Measurements from ENCODE around the gene ANO2.

Gene ANO2

DNA sequence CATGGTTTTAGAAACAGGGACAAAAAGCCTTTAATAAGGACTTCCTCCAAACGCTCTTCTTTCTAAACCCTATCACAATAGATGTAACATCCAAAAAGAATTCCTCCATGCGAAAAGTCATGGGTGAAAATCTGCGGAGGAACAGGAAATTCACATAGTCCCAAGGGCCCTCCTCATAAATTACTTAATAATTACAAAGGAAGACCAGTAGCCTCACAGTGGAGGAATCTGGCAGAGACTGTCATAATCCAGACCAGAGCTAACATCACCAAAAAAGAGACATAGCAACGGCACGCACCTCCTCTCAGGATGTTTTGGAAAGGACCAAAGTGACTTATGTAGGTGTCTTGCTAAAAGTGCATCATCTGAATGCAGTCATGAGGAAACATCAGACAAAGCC lies 165.7 kb downstream of the ANO2 start:
- H3K4me3 ChIP-seq (ENCODE audit: low read depth, low read length) = no peak overlapping the region
- no peak for DNase-seq (ENCODE audit: low read depth)
- TF ChIP-seq MYC (IDR thresholded peaks at IDR 0.05; ENCODE audit: low read depth, low read length) = no peak
- TF ChIP-seq, protein P1, sequence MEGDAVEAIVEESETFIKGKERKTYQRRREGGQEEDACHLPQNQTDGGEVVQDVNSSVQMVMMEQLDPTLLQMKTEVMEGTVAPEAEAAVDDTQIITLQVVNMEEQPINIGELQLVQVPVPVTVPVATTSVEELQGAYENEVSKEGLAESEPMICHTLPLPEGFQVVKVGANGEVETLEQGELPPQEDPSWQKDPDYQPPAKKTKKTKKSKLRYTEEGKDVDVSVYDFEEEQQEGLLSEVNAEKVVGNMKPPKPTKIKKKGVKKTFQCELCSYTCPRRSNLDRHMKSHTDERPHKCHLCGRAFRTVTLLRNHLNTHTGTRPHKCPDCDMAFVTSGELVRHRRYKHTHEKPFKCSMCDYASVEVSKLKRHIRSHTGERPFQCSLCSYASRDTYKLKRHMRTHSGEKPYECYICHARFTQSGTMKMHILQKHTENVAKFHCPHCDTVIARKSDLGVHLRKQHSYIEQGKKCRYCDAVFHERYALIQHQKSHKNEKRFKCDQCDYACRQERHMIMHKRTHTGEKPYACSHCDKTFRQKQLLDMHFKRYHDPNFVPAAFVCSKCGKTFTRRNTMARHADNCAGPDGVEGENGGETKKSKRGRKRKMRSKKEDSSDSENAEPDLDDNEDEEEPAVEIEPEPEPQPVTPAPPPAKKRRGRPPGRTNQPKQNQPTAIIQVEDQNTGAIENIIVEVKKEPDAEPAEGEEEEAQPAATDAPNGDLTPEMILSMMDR (IDR thresholded peaks at IDR 0.05; ENCODE audit: low read depth, low read length) = no peak
- no peak for TF ChIP-seq POLR2A (IDR thresholded peaks at IDR 0.05; ENCODE audit: extremely low read depth, insufficient read length)
- TF ChIP-seq, protein P2, sequence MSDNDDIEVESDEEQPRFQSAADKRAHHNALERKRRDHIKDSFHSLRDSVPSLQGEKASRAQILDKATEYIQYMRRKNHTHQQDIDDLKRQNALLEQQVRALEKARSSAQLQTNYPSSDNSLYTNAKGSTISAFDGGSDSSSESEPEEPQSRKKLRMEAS (IDR thresholded peaks at IDR 0.05; ENCODE audit: low read depth, low read length) = no peak

DNA sequence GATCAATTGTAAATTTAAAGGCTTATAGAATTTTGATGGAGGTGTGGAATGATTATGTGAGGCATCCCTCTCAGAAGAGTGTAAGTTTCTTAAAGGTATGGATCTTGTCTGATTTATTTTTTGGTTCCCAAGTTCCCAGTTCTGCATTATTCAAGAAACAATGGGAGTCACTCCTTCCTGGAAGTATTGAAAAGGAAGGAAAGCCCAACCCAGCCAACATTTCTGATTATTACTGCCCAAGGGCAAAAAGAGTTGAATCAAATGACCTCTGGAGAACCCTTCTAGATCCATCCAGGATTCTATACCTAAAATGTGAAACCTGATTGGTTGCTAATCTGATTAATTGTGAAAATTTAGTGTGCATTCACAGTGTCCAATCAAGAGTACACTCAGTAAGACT lies 166.2 kb downstream of the ANO2 start:
- TF ChIP-seq, protein P2 (IDR thresholded peaks at IDR 0.05; ENCODE audit: low read depth, low read length) = no peak
- TF ChIP-seq MYC (IDR thresholded peaks at IDR 0.05; ENCODE audit: low read depth, low read length) (no peak), POLR2A (IDR thresholded peaks at IDR 0.05; ENCODE audit: extremely low read depth, insufficient read length) (no peak)
- TF ChIP-seq, protein P1 (IDR thresholded peaks at IDR 0.05; ENCODE audit: low read depth, low read length) = no peak
- H3K4me3 ChIP-seq (ENCODE audit: low read depth, low read length) = no peak overlapping the region
- no peak for DNase-seq (ENCODE audit: low read depth)

DNA sequence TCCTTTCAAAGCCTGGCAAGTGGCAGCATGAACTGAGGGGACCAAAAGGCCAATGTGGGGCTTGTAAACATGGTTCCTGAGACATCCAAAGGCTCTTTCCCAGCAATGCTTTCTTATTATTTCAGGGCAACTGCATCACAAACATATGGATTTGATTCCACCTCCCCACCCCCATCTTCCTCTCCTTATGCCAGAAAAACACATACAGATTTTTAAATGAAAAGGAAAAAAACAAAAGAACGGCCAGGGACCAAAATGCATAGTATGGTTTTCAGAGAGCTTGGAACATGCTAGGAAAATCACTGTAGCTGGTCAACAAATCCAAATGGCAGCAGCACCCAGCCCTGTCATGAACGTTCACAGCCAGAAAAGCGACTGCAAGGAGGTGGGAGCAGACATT lies 167.6 kb downstream of the ANO2 start:
- DNase-seq (ENCODE audit: low read depth) = no peak
- TF ChIP-seq, protein P1 (IDR thresholded peaks at IDR 0.05; ENCODE audit: low read depth, low read length) = no peak
- TF ChIP-seq, protein P2 (IDR thresholded peaks at IDR 0.05; ENCODE audit: low read depth, low read length) = no peak
- TF ChIP-seq POLR2A (IDR thresholded peaks at IDR 0.05; ENCODE audit: extremely low read depth, insufficient read length) = no peak
- no peak overlapping the region for H3K4me3 ChIP-seq (ENCODE audit: low read depth, low read length)

DNA sequence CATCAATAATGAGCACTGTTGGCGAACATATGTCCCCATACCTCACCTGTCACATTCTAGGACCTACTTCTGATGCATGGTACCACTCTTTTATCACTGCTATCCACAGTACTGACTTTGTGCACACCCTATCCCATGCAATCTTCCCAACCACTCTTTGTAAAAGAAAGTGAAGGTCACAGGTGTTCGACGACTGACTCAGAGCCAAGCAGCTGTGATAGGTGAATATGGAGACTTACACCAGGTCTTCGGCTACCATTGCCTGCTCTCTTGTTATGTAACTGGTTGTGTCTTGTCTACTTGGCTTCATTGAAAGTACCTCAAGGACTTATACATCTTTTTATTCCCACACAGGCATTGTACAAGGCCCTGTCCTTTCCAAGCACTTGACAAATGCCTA lies 169.0 kb downstream of the ANO2 start:
- no peak overlapping the region for H3K4me3 ChIP-seq (ENCODE audit: low read depth, low read length)
- DNase-seq (ENCODE audit: low read depth) = no peak
- no peak for TF ChIP-seq POLR2A (IDR thresholded peaks at IDR 0.05; ENCODE audit: extremely low read depth, insufficient read length)
- TF ChIP-seq, protein P2 (IDR thresholded peaks at IDR 0.05; ENCODE audit: low read depth, low read length) = no peak
- no peak for TF ChIP-seq MYC (IDR thresholded peaks at IDR 0.05; ENCODE audit: low read depth, low read length)
- TF ChIP-seq, protein P1 (IDR thresholded peaks at IDR 0.05; ENCODE audit: low read depth, low read length) = no peak

DNA sequence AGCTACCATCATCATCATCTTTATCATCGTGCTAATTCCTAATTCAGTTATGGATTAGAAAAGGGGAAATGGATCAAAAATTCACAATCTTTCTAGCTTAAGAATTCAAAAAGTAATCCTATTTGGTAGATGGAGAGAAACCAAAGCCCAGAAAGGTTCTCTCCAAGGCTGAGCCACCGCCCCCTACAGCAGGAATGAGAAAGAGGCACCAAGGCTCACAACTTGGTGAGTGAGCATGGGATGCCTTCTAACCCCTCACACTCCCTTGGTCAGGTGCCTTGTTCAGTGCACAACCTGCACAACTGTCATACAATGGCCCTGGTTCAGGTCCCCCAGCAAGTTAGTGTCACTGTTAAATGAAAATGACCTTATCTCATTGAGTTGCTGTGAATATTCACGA lies 171.5 kb downstream of the ANO2 start:
- TF ChIP-seq POLR2A (IDR thresholded peaks at IDR 0.05; ENCODE audit: extremely low read depth, insufficient read length) (no peak), MYC (IDR thresholded peaks at IDR 0.05; ENCODE audit: low read depth, low read length) (no peak)
- TF ChIP-seq, protein P2 (IDR thresholded peaks at IDR 0.05; ENCODE audit: low read depth, low read length) = no peak
- TF ChIP-seq, protein P1 (IDR thresholded peaks at IDR 0.05; ENCODE audit: low read depth, low read length) = no peak
- no peak overlapping the region for H3K4me3 ChIP-seq (ENCODE audit: low read depth, low read length)
- DNase-seq (ENCODE audit: low read depth) = no peak

DNA sequence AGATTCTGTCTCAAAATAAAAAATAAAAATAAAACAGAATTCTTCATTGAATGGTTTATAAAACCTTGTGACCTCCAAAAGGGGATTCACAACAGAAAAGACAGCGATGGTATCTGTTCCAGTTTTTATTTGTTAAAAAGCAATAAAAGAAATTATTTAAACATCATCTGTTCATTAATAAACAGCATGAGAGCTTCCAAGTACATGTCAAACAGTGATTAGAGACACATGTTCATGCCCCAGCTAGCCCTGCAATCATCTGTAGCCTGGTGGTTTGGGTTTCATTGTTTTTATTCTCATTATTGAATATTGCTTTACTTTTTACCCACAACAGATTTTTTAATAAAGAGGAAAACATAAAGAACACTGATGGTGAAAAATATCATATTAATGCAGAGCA lies 173.3 kb downstream of the ANO2 start:
- H3K4me3 ChIP-seq (ENCODE audit: low read depth, low read length) = no peak overlapping the region
- no peak for DNase-seq (ENCODE audit: low read depth)
- TF ChIP-seq, protein P1 (IDR thresholded peaks at IDR 0.05; ENCODE audit: low read depth, low read length) = no peak

Data from NB4 (cell line).